Measurements from ENCODE around the gene OSBPL10.

OSBPL10 gene

DNA sequence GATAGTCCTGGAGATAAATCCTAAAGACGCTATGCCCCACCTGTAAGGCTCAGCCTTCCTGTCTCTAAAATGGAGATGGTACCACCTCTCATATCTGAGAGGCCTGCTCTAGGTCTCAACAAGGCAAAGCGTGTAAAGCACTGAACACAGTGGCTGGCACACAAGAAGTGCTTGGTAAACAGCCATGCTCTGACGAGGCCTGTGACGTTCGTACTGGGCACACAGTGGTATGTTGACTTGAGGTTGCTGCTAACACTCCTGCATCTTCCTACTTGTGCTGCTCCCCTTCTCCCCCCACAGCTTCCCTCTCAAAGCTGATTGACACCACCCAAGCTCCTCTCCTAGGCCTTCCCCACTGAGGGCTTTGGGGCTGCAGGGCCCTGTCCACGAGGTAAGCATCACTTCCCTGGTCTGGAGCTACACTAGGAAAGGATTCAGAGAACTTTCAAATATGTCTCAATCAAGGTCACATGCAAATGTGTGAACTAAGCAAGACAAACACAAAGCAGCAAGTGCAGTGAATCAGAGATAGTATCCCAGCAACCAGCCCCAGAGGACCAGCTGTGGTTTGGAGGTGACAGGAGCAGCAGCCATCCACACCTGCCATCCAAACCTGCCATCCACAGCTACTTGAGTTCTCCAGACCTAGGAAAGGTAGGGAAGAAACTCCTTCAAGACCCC is 270.8 kb downstream of the OSBPL10 start:
- TF ChIP-seq, protein P1, sequence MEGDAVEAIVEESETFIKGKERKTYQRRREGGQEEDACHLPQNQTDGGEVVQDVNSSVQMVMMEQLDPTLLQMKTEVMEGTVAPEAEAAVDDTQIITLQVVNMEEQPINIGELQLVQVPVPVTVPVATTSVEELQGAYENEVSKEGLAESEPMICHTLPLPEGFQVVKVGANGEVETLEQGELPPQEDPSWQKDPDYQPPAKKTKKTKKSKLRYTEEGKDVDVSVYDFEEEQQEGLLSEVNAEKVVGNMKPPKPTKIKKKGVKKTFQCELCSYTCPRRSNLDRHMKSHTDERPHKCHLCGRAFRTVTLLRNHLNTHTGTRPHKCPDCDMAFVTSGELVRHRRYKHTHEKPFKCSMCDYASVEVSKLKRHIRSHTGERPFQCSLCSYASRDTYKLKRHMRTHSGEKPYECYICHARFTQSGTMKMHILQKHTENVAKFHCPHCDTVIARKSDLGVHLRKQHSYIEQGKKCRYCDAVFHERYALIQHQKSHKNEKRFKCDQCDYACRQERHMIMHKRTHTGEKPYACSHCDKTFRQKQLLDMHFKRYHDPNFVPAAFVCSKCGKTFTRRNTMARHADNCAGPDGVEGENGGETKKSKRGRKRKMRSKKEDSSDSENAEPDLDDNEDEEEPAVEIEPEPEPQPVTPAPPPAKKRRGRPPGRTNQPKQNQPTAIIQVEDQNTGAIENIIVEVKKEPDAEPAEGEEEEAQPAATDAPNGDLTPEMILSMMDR (conservative IDR thresholded peaks at IDR 0.05; ENCODE audit: low read depth, low read length): no peak
- peak; percentile 45 for DNase-seq (ENCODE audit: low read depth)
- no peak overlapping the region for H3K4me3 ChIP-seq (ENCODE audit: low read depth, low read length)

DNA sequence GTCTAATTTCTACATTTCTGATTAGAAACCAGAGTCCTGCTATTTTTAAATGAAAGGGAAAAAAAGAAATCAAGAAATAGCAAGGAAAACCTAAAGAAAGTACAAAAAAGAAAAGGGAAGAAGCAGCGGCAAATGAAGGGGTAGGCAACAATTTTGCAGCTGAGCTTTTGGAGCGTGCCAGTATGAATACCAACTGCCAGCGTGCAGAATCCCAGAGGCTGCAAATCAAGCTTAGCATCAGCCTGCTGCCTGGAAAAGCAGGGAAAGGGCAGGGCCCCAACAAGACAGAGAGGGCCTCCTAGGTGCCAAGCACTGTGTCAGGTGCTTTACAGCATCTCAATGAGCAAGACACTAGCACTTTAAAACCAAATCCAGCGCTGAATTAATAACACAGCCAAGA is 271.5 kb downstream of the OSBPL10 start:
- TF ChIP-seq, protein P1 (conservative IDR thresholded peaks at IDR 0.05; ENCODE audit: low read depth, low read length): no peak
- no peak for DNase-seq (ENCODE audit: low read depth)
- no peak overlapping the region for H3K4me3 ChIP-seq (ENCODE audit: low read depth, low read length)

DNA sequence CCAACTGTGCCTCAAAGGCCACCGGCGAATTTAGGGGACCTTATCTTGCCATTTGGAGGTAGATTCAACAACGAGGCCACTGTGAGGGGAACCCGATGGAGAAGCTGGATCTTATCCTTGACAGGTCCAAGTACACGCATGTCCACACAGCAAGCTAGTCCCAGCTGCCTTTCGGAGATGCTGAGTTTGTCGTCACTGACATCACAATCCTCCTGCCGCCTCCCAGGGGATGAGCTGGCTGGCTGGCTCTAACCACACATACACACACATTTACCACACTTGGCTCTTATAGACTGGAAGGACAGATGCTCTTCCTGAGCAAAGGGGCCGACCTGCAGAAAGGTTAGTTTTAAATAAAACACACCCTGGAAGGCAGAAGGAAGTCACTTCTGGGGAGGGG is 272.1 kb downstream of the OSBPL10 start:
- H3K4me3 ChIP-seq (ENCODE audit: low read depth, low read length): no peak overlapping the region
- TF ChIP-seq, protein P1 (conservative IDR thresholded peaks at IDR 0.05; ENCODE audit: low read depth, low read length): no peak
- DNase-seq (ENCODE audit: low read depth): no peak

DNA sequence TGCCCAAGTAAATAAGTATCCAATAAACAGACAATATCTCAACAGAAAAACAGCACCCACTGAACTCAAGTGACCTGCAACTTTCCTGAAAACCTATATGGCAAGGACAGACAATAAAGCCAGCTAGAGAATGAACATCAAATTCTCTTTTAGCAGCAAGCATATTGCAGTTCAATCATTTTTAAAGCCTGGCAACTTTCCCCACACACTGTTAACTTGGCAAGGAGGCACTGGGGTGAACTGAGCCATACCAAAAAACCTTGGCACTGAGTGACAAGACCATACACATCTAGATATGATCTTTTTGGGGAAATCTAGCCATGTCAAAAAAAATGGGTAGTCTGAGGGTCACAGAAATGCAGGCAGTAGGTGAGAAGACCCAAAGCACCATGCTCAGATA is 273.8 kb downstream of the OSBPL10 start:
- TF ChIP-seq, protein P1 (conservative IDR thresholded peaks at IDR 0.05; ENCODE audit: low read depth, low read length): no peak
- no peak for DNase-seq (ENCODE audit: low read depth)
- H3K4me3 ChIP-seq (ENCODE audit: low read depth, low read length): no peak overlapping the region

DNA sequence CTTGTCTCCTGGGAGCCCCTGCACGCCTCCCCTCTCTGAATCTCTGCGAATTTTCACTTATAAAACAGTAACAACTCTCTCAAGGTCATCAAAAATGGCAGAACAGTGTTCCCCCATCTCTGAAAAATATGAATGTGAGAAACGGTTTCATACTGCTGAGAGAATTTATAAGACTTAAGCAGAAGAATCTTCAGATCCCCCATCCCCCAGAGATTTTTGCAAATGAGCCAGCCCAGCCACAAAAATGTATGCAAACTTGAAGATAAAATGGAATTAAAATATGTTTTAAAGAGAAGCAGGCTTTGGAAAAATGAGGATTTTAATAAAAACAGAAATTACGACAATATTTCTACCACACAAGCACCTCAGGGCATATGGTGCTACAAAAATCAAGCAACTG is 275.3 kb downstream of the OSBPL10 start:
- no peak for DNase-seq (ENCODE audit: low read depth)
- TF ChIP-seq, protein P1 (conservative IDR thresholded peaks at IDR 0.05; ENCODE audit: low read depth, low read length): no peak
- no peak overlapping the region for H3K4me3 ChIP-seq (ENCODE audit: low read depth, low read length)

DNA sequence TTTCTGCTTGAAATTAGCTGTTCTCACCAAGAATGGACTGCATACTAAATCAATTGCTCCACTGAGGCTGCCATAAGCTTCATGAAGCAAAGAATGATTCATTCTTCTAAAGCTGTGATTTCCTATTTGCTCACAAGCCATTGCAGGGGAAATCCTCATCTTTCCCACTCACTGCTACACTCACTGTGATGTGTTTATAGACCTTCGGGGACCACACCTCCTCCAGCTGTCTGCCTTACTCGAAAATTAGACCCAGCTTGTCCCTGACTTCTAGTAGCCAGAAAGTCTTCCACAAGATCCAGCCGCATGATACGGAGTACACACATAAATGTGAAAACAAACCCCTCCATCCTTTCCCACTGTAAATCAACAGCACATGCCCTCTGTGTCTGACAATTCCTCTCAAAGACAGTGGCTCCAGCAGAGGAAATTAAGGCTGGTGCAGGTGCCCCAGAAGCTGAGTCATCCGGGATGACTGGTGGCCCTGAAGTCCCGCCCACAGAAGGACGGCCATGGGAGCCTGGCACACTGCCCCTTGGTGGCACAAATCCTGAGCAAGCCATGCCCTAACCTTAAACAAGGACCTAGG is 276.4 kb downstream of the OSBPL10 start:
- TF ChIP-seq, protein P1 (conservative IDR thresholded peaks at IDR 0.05; ENCODE audit: low read depth, low read length): no peak
- no peak overlapping the region for H3K4me3 ChIP-seq (ENCODE audit: low read depth, low read length)
- DNase-seq (ENCODE audit: low read depth): peak; percentile 44

DNA sequence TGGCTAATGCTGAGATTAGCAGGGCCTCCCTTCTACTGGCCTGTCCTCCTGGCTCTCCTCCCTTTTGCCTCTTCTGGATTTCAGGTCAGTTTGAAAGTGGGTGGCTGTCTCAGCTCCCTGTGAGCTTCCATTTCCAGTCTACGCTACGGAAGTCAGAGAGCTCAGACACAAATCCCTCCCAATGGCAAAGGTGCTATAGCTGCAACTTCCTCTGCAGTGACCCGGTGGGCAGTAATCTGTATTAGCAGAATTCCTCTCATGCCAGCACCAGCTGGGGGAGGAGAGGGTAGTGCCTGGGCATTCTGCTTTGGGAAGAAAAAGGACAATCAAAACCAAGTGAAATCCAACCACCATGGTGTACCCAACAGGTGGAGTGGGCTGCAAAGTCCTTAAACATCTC is 276.9 kb downstream of the OSBPL10 start:
- no peak overlapping the region for H3K4me3 ChIP-seq (ENCODE audit: low read depth, low read length)
- TF ChIP-seq, protein P1 (conservative IDR thresholded peaks at IDR 0.05; ENCODE audit: low read depth, low read length): no peak
- DNase-seq (ENCODE audit: low read depth): no peak

Measured in choroid plexus epithelial cell (primary cell).